OCI-LY7 (cell line): ENCODE data around the gene NRROS.

Experiments
- CTCF ChIP-seq: fragments of 200-600 bp; sonication (generic); conservative IDR thresholded peaks from 2 replicates; pipeline ENCODE4 v1.5.1; 2014; ENCODE audit warnings: mild to moderate bottlenecking, antibody characterized with exemption, low read length, moderate library complexity, mixed read lengths
- EZH2phosphoT487 ChIP-seq: fragments of 200-600 bp; sonication (generic); IDR thresholded peaks from 2 replicates; pipeline ENCODE4 v1.6.1; 2018; ENCODE audit warnings: low read depth, borderline replicate concordance, mild to moderate bottlenecking, mixed run types, antibody characterized with exemption, low read length, moderate library complexity, mixed read lengths

- no peak for TF ChIP-seq CTCF
- TF ChIP-seq EZH2phosphoT487 = no peak
Measured at GRCh38 chr3:196609805-196610515, 29.5 kb upstream of the NRROS start.
